HT-29 (cell line): ENCODE results near the gene EMC10. TPM values are rescaled to one million over a fixed set of nuclear protein-coding genes. Genes with fewer than 3 reads are reported as not detected.
"Not testable (repeated sequence)": the region's sequence is repeated elsewhere in the genome, so short reads cannot be mapped to it uniquely, and the experiment has no call there.

Source experiments
- DNase-seq: peaks from one replicate; pipeline ENCODE4 v3.0.0-alpha.2; 2015; ENCODE audit warnings: low spot score
- total RNA-seq: library from RNA; depleted of rRNA; stranded (reverse); fragments of >200 nt; shearing (Covaris generic); gene quantifications from 2 replicates; pipeline ENCODE4 v1.2.3, GENCODE V29; 2014

Gene EMC10
- total RNA-seq, 1 experiment from 2014 or later = 324 TPM

DNA sequence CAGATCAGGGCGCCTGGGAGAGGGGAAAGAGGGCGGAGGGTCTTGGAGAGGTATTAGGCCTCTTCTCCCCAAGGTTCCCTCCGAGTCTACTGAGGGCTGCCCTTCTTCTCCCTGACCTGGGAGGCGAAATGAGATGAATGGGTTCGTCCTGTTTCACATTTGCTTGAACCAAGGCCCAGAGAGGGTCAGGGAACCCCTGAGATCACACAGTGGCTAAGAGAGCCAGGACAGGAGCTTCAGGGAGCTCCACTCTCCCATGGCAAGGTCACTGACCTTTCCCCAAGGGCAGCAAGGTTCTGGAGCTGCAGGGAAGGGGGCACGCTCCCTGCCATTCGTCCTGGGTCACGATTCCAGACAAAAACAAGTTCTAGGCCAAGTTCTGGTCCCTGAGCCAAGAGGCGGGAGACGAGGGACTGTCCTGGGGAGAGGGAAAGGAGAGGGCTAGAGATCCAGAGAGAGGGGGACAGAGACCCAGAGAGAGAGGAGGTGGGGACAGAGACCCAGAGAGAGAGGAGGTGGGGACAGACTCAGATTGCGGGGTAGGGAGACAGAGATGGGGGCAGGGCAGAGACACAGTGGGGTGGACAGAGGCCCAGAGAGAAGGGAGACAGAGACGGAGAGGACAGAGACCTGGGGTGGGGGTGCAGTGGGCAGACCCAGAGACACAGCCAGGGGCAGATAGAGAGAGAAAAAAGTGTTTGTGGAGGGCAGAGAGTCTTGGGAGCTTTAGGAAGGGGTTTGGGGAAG is 36.9 kb downstream of the EMC10 start:
- DNase-seq = no peak

DNA sequence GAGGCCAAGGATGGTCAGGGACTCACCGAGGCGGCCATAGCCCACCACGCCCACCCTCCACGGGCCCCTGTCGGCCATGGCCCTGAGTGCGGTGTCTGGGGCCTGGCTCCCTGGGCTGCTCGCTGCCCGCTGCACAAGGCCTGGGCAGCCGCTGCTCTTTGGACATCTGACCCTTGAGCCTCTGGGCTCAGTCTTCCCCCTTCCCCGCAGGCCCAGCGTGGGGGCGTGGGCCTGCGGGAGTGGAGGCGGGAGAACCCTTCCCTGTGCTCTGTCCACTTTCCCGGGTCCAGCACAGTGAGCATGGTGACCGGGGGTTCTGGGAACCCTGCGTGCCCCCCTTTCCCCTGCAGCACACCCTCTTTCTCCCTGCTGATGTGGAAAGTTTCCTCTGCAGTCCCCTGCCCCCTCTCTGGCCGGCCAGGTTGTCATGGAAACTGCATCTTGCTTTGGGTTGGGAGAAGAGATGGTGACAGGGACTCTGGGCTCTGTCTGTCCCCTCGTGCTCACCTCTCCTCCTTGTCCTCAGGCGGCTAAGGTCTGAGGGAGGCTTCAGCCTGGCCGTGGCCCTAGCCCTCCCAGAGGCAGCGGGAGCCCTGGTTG is 37.5 kb downstream of the EMC10 start, which contains the start of gene ASPDH:
Gene ASPDH (minus strand): TSS at position 168 of the 600 bp plus-strand sequence. CDS start 90 bp downstream, at position 78.
- DNase-seq = no peak

DNA sequence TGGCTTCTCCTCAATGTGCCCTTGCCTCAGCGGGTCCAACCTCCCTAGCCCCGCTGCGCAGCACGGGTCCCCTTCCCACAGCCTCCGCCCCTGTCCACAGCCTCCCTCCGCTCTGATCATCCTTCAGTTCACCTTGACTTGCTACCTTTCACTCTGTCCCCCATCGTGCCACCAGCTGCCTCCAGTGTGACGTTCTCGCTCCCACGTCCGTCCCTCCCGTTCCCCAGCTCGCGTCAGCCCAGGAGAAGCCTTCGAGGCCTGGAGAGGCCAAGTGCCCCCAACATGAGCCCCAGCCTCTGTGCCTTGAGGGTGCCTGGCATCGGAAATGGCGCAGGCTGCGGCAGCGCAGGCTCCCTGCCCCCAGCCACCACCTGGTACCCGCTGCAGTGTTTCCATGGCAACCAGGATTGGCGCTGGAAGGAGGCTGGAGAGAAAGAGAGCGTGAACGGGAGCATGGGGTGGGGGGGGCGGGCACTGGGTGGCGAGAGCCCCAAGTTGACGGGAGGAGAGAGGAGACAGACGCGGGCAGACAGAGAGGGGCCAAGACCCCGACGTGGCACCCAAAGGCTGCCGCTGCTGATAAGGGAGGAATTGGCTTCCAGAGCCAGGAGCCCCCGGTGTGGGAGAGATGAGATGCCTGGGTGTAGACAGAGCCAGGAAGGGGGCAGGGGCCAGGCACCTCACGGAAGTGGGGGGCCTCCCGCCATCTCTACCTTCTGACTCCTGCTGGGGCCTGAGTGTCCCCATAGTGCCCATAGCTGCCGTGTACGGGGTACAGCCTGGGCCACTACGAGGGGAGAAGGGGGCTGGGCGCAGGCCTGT is 38.2 kb downstream of the EMC10 start:
- DNase-seq = no peak

DNA sequence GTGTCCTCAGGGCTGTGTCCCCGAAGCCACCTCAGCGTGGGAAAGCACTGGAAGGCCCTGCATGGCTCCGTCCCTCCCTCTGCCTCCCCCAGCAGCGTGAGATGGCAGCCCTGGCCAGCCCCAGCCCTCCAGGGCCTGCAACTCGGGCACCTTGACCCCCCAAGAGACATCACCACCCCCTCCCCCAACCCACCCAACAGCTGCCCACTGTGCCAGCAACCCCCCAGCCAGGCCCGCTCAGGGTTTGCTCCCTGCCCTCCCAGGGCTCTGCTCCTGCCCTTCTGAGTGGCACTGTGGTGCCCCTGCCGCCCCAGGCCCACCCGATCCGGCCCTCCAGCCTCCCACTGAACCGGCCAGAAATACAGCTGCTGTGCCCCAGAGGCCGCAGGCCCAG is 38.9 kb downstream of the EMC10 start:
- no peak for DNase-seq

DNA sequence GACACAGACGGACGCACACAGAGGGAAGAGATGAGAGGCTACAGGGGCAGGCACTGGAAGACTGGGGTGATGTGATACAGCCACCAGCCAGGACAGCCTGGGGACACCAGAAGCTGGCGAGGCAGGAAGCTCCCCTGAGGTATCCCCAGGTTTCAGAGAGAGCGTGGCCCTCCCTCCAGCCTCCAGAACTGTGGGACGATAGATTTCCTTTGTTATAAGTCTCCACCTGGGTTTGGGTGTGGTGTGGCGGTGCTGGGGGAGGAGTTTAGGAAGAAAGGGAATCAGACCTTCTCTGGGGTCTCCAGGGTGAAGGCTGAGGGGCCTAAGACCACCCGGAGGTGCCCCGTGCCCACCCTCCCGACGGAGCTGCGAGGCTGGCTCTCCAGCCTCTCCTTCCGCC is 40.1 kb downstream of the EMC10 start:
- DNase-seq = no peak

DNA sequence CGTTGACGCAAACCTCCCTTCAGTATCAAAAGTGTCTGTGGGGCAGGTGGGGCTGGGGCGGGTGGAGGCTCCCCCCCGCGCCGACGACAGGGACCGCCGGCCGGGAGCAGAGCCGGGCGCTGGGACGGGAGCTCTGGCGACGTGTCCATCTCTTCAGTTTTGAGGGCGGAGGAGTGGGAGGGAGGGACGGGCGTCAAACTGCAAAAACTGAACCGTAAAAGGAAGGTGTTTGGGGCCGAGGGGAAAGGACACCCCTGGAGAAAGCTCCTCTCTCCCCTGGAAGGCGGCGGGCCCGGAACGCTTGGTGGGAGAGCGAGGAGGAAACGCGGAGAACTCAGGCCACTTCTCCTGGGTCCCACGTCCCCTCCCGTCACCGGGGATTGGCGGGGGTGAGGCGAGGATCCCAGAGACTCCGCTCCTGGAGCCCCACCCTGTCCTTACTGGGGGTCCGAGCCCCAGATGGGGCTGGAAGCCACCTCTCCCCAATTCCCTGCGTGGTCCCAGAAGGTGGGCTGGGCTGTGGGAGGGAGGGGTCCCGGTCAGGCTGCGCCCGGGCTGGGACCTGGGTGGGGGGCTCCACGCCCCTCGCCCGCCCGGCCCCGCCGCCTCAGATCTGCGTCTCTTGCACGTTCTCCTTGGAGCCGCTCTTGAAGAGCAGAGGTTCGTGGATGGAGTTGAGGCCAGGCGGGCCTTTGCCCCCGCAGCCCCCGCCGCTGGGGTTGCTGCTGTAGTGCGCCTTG is 40.8 kb downstream of the EMC10 start:
- DNase-seq = no peak

DNA sequence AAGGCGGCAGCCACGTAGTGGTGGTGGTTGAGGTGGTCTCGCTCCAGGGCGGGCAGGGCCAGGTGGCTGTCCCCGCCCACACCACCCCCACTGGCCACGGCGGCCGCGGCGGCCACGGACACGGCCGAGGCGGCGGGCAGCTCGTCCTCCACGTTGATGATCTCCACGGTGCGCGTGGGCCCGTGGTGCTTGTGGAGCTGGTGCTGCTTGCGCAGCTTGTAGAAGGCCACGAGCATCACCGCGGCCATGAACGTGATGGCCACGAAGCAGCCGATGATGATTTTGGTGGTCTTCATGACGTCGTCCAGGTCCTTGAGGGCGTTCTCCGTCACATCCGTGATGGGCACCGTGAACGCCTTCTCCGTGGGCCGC is 41.4 kb downstream of the EMC10 start:
- no peak for DNase-seq

DNA sequence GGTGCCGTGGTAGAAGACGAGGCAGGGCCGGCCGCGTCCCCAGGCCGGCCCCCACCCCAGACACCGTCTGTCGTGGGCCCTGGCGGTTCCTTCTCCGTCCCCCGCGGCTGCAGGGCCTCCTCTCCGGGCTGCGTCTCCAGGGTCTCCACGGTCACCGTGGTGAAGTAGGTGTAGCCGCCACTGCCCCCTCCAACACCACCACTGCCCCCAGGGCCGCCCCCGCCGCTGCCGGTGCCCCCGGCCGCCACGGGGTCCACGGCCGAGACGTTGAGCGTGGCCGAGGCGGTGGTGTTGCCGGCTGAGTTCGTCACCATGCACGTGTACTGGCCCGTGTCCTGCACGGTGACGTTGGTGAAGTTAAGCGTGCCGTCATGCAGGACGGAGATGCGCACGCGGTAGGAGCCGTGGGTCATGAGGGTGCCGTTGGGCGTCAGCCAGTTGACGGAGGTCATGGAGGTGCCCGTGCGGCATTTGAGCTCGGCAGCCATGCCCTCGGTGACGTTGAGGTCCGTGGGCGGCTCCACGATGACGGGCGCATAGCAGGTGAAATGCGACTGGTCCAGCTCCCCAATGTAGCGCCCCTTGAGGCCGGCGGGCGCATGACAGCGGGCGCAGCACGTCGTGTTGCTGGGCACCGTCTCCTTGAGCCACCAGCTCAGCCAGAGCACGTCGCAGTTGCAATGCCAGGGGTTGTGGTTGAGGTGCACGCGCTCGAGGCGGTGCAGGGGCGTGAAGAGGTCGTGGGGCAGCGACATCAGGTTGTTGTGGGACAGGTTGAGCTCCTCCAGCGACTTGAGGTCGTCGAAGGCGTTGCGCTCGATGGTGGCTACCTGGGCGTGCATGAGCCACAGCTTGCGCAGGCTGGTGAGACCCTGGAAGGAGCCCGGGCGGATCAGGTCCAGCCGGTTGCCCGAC is 42.0 kb downstream of the EMC10 start:
- DNase-seq = no peak

DNA sequence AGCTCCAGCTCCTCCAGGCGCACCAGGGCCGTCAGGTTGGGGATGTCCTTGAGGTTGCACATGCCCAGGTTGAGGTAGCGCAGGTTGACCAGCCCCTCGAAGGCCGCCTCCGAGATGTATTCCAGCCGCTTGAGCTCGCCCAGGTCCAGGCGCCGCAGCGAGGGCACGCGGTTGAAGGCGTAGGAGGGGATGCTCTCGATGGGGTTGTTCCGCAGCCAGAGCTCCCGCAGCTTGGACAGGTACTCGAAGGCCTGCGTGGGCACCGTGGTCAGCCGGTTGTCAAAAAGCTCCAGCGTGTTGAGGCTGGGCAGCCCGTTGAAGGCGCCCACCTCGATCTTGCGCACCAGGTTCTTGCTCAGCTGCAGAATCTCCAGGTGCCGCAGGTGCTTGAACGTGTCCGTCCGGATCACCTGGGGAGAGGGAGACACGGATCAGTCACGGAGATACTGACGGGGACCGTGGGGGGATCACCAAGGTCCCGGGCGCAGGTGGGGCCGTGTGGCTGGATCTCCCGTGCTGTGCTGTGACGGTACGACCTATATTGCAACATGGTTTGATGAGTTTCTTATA is 42.8 kb downstream of the EMC10 start:
- no peak for DNase-seq

DNA sequence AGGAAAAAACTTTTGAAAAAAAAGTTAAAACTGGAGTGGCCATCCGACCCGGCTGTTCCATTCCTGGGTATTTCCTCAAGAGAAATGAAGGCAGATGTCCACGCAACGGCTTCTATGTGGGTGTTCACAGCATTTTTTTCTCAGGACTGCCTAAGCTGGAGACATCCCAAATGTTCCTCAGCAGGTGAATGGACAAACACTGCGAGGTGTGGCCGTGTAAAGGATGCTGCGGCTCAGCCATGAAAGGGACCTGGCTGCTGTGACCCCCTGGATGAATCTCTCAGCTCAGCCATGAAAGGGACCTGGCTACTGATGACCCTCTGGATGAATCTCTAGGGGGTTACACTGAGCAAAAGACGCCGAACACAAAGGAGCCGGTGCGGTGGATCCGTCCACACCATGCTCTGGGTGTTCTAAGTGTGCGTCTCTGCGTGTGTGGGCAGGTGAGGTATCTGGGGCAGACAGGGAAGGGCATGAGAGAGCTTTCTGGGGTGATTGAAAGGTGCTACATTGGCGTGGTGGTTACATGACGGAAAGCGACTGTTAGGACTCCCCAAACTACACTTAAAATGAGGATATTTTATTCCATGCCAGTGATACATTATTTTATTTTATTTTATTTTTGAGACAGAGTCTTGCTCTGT is 44.6 kb downstream of the EMC10 start:
- DNase-seq = no peak

DNA sequence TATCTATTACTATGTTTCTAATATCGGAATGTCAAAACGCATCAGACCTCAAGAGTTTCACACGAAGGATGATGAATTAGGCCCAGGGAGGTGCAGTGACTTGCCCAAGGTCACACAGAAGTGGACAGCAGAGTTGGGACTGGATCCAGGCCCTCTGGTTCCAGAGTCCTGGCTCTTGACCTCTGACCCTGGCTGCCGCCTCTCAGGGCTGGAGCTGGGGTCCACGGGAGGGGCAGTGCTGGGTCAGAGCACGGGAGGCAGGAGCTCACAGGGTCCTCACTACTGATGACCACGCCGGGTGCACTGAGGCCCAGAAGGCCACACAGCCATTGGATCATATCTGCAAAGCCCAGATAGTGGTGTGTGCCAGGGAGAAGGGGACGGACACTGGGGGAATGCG is 46.6 kb downstream of the EMC10 start:
- DNase-seq = no peak

DNA sequence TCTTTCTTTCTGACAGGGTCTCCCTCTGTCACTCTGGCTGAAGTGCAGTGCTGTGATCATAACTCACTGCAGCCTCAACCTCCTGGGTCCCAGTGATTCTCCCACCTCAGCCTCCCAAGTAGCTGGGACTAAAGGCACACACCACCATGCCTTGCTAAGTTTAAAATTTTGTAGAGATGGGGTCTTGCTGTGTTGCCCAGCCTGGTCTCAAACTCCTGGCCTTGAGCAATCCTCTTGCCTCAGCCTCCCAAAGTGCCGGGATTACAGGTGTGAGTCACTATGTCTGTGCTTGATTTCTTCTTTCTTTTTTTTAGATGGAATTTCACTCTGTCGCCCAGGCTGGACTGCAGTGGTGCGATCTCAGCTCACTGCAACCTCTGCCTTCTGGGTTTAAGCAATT is 51.7 kb downstream of the EMC10 start:
- DNase-seq = not testable (repeated sequence)

DNA sequence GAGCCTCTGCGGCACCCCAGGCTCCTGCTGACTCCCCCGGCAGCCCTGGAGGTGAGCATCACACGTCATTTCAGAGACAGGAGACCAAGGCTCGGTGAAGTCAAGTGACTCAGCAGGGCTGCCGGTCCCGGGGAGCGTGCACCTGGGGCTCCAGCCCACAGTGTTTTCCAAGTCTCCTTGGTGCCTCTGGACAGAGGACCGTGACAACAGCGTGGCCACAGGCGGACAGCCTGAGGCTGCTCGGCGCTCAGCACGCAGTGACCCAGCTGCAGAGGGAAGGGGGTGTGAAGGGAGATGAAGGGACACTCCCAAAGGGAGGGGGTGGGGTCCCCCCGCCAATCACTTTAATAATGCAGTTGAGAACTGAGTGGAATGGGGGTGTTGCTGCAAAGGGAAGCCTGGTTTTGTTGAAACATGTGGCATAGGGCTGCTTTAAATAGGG is 54.9 kb downstream of the EMC10 start:
- DNase-seq = no peak

DNA sequence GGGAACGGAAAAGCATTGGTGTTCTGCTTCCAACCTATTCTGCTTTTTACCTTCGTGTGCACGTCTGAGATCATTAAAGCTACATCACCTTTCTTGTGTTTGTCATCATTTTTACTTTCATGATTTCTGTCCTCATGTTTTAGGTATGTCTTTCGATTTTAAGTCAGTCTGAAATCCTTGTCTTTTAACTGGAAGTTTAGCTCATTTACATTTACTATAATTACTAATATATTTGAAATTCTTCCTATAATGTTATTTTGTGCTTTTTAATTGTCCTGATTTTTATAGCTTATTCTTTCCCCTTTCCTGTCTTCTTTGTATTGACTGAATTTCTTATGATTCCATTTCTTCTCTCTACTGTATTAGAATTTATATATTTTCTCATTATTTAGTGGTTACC is 56.6 kb downstream of the EMC10 start:
- DNase-seq = no peak

DNA sequence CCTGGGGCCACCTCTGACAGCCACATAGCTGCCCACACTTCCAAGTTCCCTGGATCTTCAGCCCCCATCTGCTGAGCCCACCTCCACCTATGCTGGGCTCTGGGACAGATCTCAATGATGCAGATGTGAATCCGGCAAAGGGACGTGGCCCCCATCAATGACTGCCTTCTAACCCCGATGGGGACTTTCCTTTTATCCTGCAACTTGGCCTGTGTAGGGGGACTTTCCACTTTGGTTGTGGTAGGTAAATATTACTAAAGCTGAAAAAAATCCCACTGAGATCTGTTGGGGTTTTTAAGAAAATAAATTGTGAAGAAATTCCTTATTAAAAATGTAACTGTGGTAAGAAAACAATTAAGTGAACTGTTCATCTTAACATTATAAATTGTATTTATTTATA is 58.2 kb downstream of the EMC10 start:
- DNase-seq = no peak

DNA sequence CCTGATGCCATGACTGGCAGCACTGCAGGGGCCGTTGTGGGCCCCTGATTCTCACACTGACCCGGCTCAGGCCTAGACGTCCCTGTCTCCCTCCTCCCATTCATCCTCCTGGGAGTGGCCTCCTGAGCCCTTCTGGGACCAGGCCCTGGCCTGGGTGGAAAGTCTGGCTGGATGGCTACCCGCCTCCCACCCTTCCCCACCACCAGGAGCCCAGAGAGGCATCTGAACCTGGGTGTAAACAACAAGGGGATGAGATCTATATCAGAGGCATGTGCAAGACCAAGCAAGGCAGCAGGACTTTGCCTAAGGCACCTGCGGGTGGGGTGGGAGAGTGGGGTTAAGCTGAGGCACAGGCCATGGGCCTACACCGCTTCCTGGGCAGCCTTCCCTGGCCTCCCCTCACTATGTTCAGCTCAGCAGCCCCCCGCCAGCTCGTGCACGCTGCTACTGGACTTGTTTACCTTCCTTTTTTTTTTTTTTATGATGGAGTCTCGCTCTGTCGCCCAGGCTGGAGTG is 59.4 kb downstream of the EMC10 start:
- DNase-seq = no peak

DNA sequence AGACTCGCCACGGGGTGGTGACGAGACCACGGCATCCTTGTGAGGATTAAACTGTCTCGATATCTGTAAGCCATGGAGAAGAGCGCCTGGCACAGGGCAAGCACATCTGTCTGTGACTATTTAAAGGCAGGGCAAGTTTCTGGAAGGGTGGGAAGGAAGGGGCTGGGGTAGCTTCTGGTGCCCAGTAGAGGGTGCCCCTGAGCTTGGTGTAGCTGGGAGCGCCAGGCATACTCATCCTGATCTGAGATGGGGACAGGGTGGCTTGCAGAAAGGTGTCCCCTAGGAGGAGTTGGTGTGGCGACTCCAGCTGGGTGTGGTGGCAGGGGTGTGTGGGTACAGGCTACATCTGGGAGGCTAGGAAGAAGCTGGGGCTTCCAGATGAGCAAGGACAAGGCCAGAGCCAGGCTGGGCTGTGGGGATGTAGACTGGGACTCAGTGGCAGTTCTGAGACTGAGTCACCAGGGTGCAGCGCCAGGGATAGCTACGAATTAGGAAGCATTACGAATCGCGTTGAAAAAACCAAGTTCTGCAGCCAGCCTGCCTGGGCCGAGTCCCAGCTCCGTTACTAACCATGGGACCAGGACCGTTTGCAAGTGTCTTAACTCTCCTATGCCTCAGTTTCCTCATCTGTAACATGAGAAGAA is 60.5 kb downstream of the EMC10 start:
- no peak for DNase-seq

DNA sequence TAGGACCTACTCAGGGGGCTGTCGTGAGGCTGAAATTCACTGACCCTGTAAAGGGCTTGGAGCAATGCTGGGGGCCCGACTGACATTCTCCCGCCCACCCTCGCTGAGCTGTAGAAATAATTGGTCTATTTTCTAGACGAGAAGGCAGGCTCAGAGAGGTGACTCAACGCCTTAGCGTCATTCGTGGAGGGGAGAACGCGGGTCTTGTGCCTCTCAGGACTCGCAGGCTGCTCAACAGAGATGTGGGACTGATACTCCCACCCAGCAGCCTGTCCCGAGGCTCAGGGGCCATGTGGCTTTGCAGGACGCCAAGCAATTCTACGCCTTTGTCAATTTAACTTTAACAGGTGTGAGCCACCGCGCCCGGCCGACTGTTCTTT is 61.0 kb downstream of the EMC10 start:
- DNase-seq = no peak

DNA sequence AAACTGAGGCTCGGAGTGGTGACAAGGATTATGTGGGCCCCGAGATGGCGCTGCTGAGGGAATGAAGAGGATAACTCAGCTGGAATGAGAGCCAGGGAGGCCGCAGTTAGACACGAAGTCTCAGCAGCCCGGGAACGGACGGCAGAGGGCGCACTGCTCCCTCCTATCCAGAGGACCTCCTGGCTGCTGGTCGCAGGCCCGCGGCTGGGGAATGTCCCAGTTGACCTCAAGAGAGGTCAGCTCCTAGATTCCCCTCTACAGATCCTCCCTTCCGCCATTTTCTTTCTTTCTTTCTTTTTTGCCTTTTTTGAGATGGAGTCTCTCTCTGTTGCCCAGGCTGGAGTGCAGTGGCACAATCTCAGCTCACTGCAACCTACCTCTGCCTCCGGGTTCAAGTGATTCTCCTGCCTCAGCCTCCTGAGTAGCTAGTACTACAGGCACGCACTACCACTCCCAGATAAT is 61.5 kb downstream of the EMC10 start:
- peak; percentile 98 for DNase-seq
